ENCODE measurements around the gene TNFAIP8L3. TPM values are rescaled to one million over a fixed set of nuclear protein-coding genes. Genes with fewer than 3 reads are reported as not detected.

TNFAIP8L3 gene
- polyA plus RNA-seq, 1 donor = 2.2 TPM

GRCh38 chr15:51090753-51091152 is 4.0 kb downstream of the TNFAIP8L3 start:
- no peak for DNase-seq

- DNase-seq = no peak
Observed at GRCh38 chr15:51089699-51090453, 4.8 kb downstream of the TNFAIP8L3 start.

GRCh38 chr15:51089041-51089440 is 5.7 kb downstream of the TNFAIP8L3 start:
- no peak for DNase-seq

- DNase-seq = no peak
Observed at GRCh38 chr15:51088585-51088984, 6.1 kb downstream of the TNFAIP8L3 start.

GRCh38 chr15:51087513-51087912 is 7.2 kb downstream of the TNFAIP8L3 start:
- DNase-seq = no peak

GRCh38 chr15:51086409-51086808 is 8.3 kb downstream of the TNFAIP8L3 start:
- DNase-seq = no peak

- DNase-seq = no peak
Observed at GRCh38 chr15:51085764-51086163, 8.9 kb downstream of the TNFAIP8L3 start.

- DNase-seq = no peak
Observed at GRCh38 chr15:51083641-51084166, 11.0 kb downstream of the TNFAIP8L3 start.

GRCh38 chr15:51082246-51082645 is 12.5 kb downstream of the TNFAIP8L3 start:
- no peak for DNase-seq

- no peak for DNase-seq
Observed at GRCh38 chr15:51080286-51080685, 14.4 kb downstream of the TNFAIP8L3 start.

- DNase-seq = no peak
Observed at GRCh38 chr15:51079226-51079625, 15.5 kb downstream of the TNFAIP8L3 start.

GRCh38 chr15:51077221-51078153 is 17.2 kb downstream of the TNFAIP8L3 start:
- DNase-seq = peak; percentile 77

GRCh38 chr15:51076524-51077220 is 18.0 kb downstream of the TNFAIP8L3 start:
- DNase-seq = no peak

GRCh38 chr15:51075826-51076523 is 18.7 kb downstream of the TNFAIP8L3 start:
- DNase-seq = no peak

- no peak for DNase-seq
Observed at GRCh38 chr15:51075364-51075763, 19.3 kb downstream of the TNFAIP8L3 start.

GRCh38 chr15:51074926-51075325 is 19.8 kb downstream of the TNFAIP8L3 start:
- no peak for DNase-seq

- no peak for DNase-seq
Observed at GRCh38 chr15:51071578-51071977, 23.1 kb downstream of the TNFAIP8L3 start.

- DNase-seq = no peak
Observed at GRCh38 chr15:51069983-51070382, 24.7 kb downstream of the TNFAIP8L3 start.

- DNase-seq = no peak
Observed at GRCh38 chr15:51067510-51067909, 27.2 kb downstream of the TNFAIP8L3 start.

GRCh38 chr15:51065781-51066180 is 28.9 kb downstream of the TNFAIP8L3 start:
- DNase-seq = no peak

GRCh38 chr15:51065261-51065660 is 29.4 kb downstream of the TNFAIP8L3 start:
- DNase-seq = no peak

GRCh38 chr15:51062736-51063135 is 32.0 kb downstream of the TNFAIP8L3 start:
- no peak for DNase-seq
